Measurements from ENCODE around the gene GPR25.

- no peak for TF ChIP-seq CREB5 (CRISPR knock-in tag; IDR thresholded peaks at IDR 0.05; ENCODE audit: low read depth)
- no peak for TF ChIP-seq TCF4 (CRISPR knock-in tag; IDR thresholded peaks at IDR 0.05; ENCODE audit: borderline replicate concordance)
- TF ChIP-seq BACH2 (CRISPR knock-in tag; IDR thresholded peaks at IDR 0.05; ENCODE audit: borderline replicate concordance): no peak
- no peak for TF ChIP-seq ARNTL (CRISPR knock-in tag; IDR thresholded peaks at IDR 0.05; ENCODE audit: borderline replicate concordance, low read depth)
- no peak for TF ChIP-seq PATZ1 (CRISPR knock-in tag; IDR thresholded peaks at IDR 0.05; ENCODE audit: borderline replicate concordance)
- no peak for TF ChIP-seq POU6F1 (CRISPR knock-in tag; IDR thresholded peaks at IDR 0.05; ENCODE audit: borderline replicate concordance, low read depth)
- no peak for TF ChIP-seq TSHZ2 (CRISPR knock-in tag; IDR thresholded peaks at IDR 0.05)
These were observed 9.9 kb upstream of the GPR25 start for GRCh38 chr1:200862713-200863415.
